Fibroblast of lung (primary cell): ENCODE results near the gene PSME4. TPM values are rescaled to one million over a fixed set of nuclear protein-coding genes. Genes with fewer than 3 reads are reported as not detected.

Experiments used
- DNase-seq, 2 donors: peaks; one replicate each; pipeline versions ENCODE4 v3.0.0 to v3.0.0-alpha.2; 2010; ENCODE audit warnings: low read depth in 2 of 2
- H2AFZ ChIP-seq: 2 replicates; pipeline ENCODE4 v1.5.1; 2012; ENCODE audit warnings: low read length, control low read depth, inconsistent platforms
- H3K27ac ChIP-seq: 2 replicates; pipeline ENCODE4 v1.5.1; 2011; ENCODE audit warnings: low read length, control low read depth; ENCODE audit not compliant: insufficient read depth
- H3K27me3 ChIP-seq: 2 replicates; pipeline ENCODE4 v1.5.1; 2011; ENCODE audit warnings: mild to moderate bottlenecking, low read length; ENCODE audit not compliant: control insufficient read depth, insufficient read depth
- H3K36me3 ChIP-seq: 2 replicates; pipeline ENCODE4 v1.5.1; 2011; ENCODE audit warnings: low read length; ENCODE audit not compliant: control insufficient read depth, insufficient read depth
- H3K4me1 ChIP-seq: 2 replicates; pipeline ENCODE4 v1.5.1; 2011; ENCODE audit warnings: low read length; ENCODE audit not compliant: control insufficient read depth, insufficient read depth; ENCODE audit errors: extremely low read depth
- H3K4me2 ChIP-seq: 2 replicates; pipeline ENCODE4 v1.5.1; 2011; ENCODE audit warnings: low read length, control low read depth; ENCODE audit not compliant: insufficient read depth; ENCODE audit errors: extremely low read depth
- H3K4me3 ChIP-seq, 4 experiments: fragments of 200-600 bp in 1 of 4; sonication (generic) in 1 of 4; replicated peaks in 1 of 4; 2 replicates each; pipeline ENCODE4 v1.5.1; 2011 to 2016; ENCODE audit warnings: low read length in 4 of 4, low read depth in 3 of 4, mild to moderate bottlenecking in 3 of 4, control low read depth in 2 of 4, inconsistent platforms in 1 of 4, mixed read lengths in 1 of 4; ENCODE audit not compliant: insufficient read depth in 1 of 4; ENCODE audit errors: control extremely low read depth in 1 of 4
- H3K79me2 ChIP-seq: 2 replicates; pipeline ENCODE4 v1.5.1; 2012; ENCODE audit warnings: mild to moderate bottlenecking, low read length, inconsistent platforms; ENCODE audit not compliant: control insufficient read depth, insufficient read depth
- H3K9ac ChIP-seq: 2 replicates; pipeline ENCODE4 v1.5.1; 2011; ENCODE audit warnings: mild to moderate bottlenecking, low read length, control low read depth; ENCODE audit not compliant: insufficient read depth
- H3K9me3 ChIP-seq: 2 replicates; pipeline ENCODE4 v1.5.1; 2012; ENCODE audit warnings: low read depth, low read length; ENCODE audit not compliant: control insufficient read depth, insufficient read depth
- H4K20me1 ChIP-seq: 2 replicates; pipeline ENCODE4 v1.5.1; 2011; ENCODE audit warnings: low read length; ENCODE audit not compliant: control insufficient read depth, insufficient read depth; ENCODE audit errors: extremely low read depth
- CTCF ChIP-seq, 2 donors: IDR thresholded peaks in 1 of 2; conservative IDR thresholded peaks in 1 of 2; 1 replicate in 1 of 2; 2 replicates in 1 of 2; pipeline ENCODE4 v1.5.1; 2011 to 2012; ENCODE audit warnings: low read length in 2 of 2, control low read depth in 1 of 2, inconsistent platforms in 1 of 2, low read depth in 1 of 2, mild to moderate bottlenecking in 1 of 2
- EZH2 ChIP-seq: IDR thresholded peaks from 2 replicates; pipeline ENCODE4 v1.5.1; 2012; ENCODE audit warnings: low read length, control low read depth, mild to moderate bottlenecking; ENCODE audit errors: missing control alignments
- polyA plus RNA-seq, 2 donors: library from polyadenylated mRNA; depleted of rRNA in 1 of 2; stranded (reverse) in 1 of 2; unstranded in 1 of 2; fragments of >200 nt; gene quantifications; 2 replicates each; pipeline ENCODE4 v1.2.1, GENCODE V29; 2011 to 2012; ENCODE audit warnings: missing spikeins in 1 of 2
- total RNA-seq: library from RNA; depleted of rRNA; stranded (reverse); fragments of >200 nt; gene quantifications from 2 replicates; pipeline ENCODE4 v1.2.1, GENCODE V29; 2014

Gene PSME4
- total and polyA plus RNA-seq, 2 donors (not counting 1 experiment from before 2014, with no cell fraction given): 26.8 to 34.6 TPM

- no peaks in the 10 kb centered on the region for H3K79me2 ChIP-seq
- no peak for TF ChIP-seq EZH2
- TF ChIP-seq CTCF (conservative IDR thresholded peaks at IDR 0.05 in 1 of 2, IDR thresholded peaks at IDR 0.05 in 1 of 2; ENCODE audit: low read depth in 1 of 2, low read length in 2 of 2): no peak
- no peak overlapping the region for H3K27ac ChIP-seq
- H3K9me3 ChIP-seq: no peaks in the 10 kb centered on the region
- H3K4me3 ChIP-seq: no peak overlapping the region
- H3K36me3 ChIP-seq: peaks cover 9% of the 10 kb centered on the region
- H3K4me1 ChIP-seq: no peaks in the 10 kb centered on the region
- no peaks in the 10 kb centered on the region for H3K27me3 ChIP-seq
- H3K9ac ChIP-seq: no peak overlapping the region
- no peak for DNase-seq
- no peaks in the 10 kb centered on the region for H4K20me1 ChIP-seq
- no peak overlapping the region for H2AFZ ChIP-seq
- no peak overlapping the region for H3K4me2 ChIP-seq
Observed at GRCh38 chr2:53886406-53887280, 84.2 kb downstream of the PSME4 start.

GRCh38 chr2:53884883-53885282 is 85.9 kb downstream of the PSME4 start:
- H3K4me3 ChIP-seq: no peak overlapping the region
- H3K27ac ChIP-seq: no peak overlapping the region
- H3K36me3 ChIP-seq: peaks cover 9% of the 10 kb centered on the region
- H3K4me2 ChIP-seq: no peak overlapping the region
- H3K9me3 ChIP-seq: no peaks in the 10 kb centered on the region
- H4K20me1 ChIP-seq: no peaks in the 10 kb centered on the region
- H3K79me2 ChIP-seq: no peaks in the 10 kb centered on the region
- H3K27me3 ChIP-seq: no peaks in the 10 kb centered on the region
- no peak overlapping the region for H2AFZ ChIP-seq
- TF ChIP-seq EZH2 (no peak), CTCF (conservative IDR thresholded peaks at IDR 0.05 in 1 of 2, IDR thresholded peaks at IDR 0.05 in 1 of 2; ENCODE audit: low read depth in 1 of 2, low read length in 2 of 2) (no peak)
- DNase-seq: no peak
- H3K9ac ChIP-seq: peak overlapping the region; percentile 13
- H3K4me1 ChIP-seq: no peaks in the 10 kb centered on the region

GRCh38 chr2:53881986-53882385 is 88.8 kb downstream of the PSME4 start:
- Histone ChIP-seq H3K36me3 (peaks cover 8% of the 10 kb centered on the region), H3K27me3 (no peaks in the 10 kb centered on the region), H3K9ac (no peak overlapping the region), H4K20me1 (no peaks in the 10 kb centered on the region), H3K4me3 (no peak overlapping the region), H3K4me1 (no peaks in the 10 kb centered on the region), H3K9me3 (no peaks in the 10 kb centered on the region), H2AFZ (no peak overlapping the region), H3K79me2 (no peaks in the 10 kb centered on the region), H3K27ac (no peak overlapping the region), H3K4me2 (no peak overlapping the region)
- no peak for TF ChIP-seq CTCF (conservative IDR thresholded peaks at IDR 0.05 in 1 of 2, IDR thresholded peaks at IDR 0.05 in 1 of 2; ENCODE audit: low read depth in 1 of 2, low read length in 2 of 2)
- TF ChIP-seq EZH2: no peak
- DNase-seq: no peak
